Measurements from ENCODE around the gene FAAH.

Gene FAAH

GRCh38 chr1:46405724-46406123, 11.6 kb downstream of the FAAH start:
- DNase-seq (ENCODE audit: low read depth) = no peak
- TF ChIP-seq, protein P1, sequence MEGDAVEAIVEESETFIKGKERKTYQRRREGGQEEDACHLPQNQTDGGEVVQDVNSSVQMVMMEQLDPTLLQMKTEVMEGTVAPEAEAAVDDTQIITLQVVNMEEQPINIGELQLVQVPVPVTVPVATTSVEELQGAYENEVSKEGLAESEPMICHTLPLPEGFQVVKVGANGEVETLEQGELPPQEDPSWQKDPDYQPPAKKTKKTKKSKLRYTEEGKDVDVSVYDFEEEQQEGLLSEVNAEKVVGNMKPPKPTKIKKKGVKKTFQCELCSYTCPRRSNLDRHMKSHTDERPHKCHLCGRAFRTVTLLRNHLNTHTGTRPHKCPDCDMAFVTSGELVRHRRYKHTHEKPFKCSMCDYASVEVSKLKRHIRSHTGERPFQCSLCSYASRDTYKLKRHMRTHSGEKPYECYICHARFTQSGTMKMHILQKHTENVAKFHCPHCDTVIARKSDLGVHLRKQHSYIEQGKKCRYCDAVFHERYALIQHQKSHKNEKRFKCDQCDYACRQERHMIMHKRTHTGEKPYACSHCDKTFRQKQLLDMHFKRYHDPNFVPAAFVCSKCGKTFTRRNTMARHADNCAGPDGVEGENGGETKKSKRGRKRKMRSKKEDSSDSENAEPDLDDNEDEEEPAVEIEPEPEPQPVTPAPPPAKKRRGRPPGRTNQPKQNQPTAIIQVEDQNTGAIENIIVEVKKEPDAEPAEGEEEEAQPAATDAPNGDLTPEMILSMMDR (IDR thresholded peaks at IDR 0.05; ENCODE audit: control insufficient read depth, insufficient read depth, low read depth, low read length, missing control alignments) = no peak
- no peak overlapping the region for H3K4me3 ChIP-seq (ENCODE audit: control insufficient read depth, low read depth, low read length)

GRCh38 chr1:46406881-46407608, 12.9 kb downstream of the FAAH start:
- TF ChIP-seq, protein P1 (IDR thresholded peaks at IDR 0.05; ENCODE audit: control insufficient read depth, insufficient read depth, low read depth, low read length, missing control alignments) = no peak
- no peak for DNase-seq (ENCODE audit: low read depth)
- H3K4me3 ChIP-seq (ENCODE audit: control insufficient read depth, low read depth, low read length) = no peak overlapping the region

DNA sequence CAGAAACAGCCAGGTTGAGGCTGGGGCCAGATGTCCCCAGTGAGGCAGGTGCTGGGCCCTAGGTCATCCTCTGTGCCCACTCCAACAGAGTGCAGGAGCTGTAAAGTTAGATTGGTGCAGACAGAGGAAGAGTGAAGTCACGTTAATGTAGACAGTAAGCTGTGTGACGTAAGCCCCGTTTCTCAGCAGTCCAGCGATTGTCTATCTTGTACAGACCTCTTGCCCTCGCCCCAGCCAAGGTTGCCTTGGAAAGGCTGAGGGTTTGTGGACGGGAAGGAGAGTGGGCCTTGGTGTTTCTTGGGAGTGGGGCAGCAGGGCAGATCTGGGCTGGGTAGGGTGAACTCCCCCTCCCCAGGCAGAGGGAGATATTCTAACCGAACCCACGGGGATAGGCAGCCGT, 13.5 kb downstream of the FAAH start:
- DNase-seq (ENCODE audit: low read depth) = no peak
- no peak overlapping the region for H3K4me3 ChIP-seq (ENCODE audit: control insufficient read depth, low read depth, low read length)
- TF ChIP-seq, protein P1 (IDR thresholded peaks at IDR 0.05; ENCODE audit: control insufficient read depth, insufficient read depth, low read depth, low read length, missing control alignments) = no peak

GRCh38 chr1:46408356-46409062, 14.4 kb downstream of the FAAH start:
- no peak overlapping the region for H3K4me3 ChIP-seq (ENCODE audit: control insufficient read depth, low read depth, low read length)
- DNase-seq (ENCODE audit: low read depth) = peak; percentile 20
- TF ChIP-seq, protein P1 (IDR thresholded peaks at IDR 0.05; ENCODE audit: control insufficient read depth, insufficient read depth, low read depth, low read length, missing control alignments) = no peak

DNA sequence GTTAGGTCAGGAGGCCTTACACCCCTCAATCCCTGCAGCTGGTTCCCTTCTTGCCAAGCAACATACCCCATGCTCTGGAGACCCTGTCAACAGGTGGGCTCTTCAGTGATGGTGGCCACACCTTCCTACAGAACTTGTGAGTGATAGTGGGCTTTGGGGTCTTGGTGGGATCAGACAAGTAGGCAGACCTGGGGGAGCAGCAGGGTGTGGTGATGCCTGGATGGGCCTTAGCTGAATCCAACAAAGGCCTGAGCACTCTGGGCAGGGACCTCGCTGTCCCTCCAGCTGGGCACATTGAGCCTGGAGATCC, 14.9 kb downstream of the FAAH start:
- DNase-seq (ENCODE audit: low read depth) = no peak
- TF ChIP-seq, protein P1 (IDR thresholded peaks at IDR 0.05; ENCODE audit: control insufficient read depth, insufficient read depth, low read depth, low read length, missing control alignments) = no peak
- H3K4me3 ChIP-seq (ENCODE audit: control insufficient read depth, low read depth, low read length) = no peak overlapping the region

DNA sequence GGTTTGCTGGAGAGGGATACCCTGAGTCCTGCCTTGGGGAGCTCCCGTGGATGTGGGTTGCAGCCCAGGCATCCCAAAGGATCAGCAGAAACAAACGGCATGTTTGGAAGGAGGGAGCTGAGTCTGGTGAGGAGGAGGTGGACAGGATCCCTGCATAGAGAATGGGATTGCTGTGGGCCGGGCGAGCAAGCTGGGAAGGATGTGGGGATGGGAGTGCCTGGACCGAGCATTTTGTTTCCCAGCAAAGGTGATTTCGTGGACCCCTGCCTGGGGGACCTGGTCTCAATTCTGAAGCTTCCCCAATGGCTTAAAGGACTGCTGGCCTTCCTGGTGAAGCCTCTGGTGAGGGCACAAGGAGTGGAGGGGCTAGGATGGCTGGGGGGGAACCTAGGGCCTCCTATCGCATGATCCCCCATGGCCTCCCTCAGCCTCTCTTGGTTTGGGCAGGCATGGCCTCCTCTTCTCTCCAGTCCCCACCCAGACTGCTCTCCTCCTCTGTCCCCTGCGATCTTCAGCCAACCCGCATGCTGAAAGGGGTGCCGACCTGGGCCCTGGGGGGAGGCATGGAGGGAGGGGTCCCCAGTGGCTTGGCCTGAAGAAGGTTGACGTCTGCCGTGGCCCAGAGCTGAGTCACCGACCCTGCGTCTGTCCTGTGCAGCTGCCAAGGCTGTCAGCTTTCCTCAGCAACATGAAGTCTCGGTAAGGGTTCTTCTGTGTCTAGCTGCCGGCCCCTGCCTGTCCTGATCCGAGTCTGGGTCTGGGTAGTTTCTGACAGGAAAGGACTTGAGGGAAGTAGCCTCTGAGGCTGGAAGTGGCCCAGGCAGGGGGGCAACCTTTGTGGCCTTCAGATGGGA, 16.3 kb downstream of the FAAH start:
- TF ChIP-seq, protein P1 (IDR thresholded peaks at IDR 0.05; ENCODE audit: control insufficient read depth, insufficient read depth, low read depth, low read length, missing control alignments) = no peak

More for the DNA sequence above, 16.3 kb downstream of the FAAH start:
- no peak for DNase-seq (ENCODE audit: low read depth)
- H3K4me3 ChIP-seq (ENCODE audit: control insufficient read depth, low read depth, low read length) = no peak overlapping the region
